HG03565 (cell line): Measurements from ENCODE around the gene BAAT.

Experiments
- ATAC-seq: cut with Tn5 transposase; IDR thresholded peaks from one replicate; pipeline ENCODE4 v1.9.1; 2021; ENCODE audit warnings: mild to moderate bottlenecking, moderate library complexity; ENCODE audit not compliant: unreplicated experiment

BAAT gene

GRCh38 chr9:101324245-101324804, 60.5 kb downstream of the BAAT start:
- no peak for ATAC-seq

GRCh38 chr9:101323129-101323528, 61.7 kb downstream of the BAAT start:
- no peak for ATAC-seq

GRCh38 chr9:101317735-101318134, 67.1 kb downstream of the BAAT start:
- no peak for ATAC-seq

DNA sequence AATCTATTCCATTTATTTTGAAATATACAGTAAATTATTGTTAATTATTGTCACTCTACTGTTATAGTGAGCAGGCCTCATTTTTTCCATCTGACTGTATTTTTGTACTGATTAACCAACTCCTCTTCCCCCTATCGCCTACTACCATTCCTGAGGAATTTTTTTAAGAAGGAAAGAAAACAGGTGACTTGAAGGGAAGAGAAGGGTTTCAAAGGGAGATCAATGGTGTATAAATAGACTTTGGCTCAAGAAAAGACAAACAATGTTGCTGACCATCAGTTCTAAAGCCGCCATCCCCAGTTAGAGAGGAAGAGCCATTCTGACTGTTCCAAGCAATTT, 69.7 kb downstream of the BAAT start:
- ATAC-seq: no peak

GRCh38 chr9:101312661-101313060, 72.1 kb downstream of the BAAT start:
- ATAC-seq: no peak

- peak; percentile 92 for ATAC-seq
Observed at GRCh38 chr9:101311758-101312420, 72.9 kb downstream of the BAAT start.

DNA sequence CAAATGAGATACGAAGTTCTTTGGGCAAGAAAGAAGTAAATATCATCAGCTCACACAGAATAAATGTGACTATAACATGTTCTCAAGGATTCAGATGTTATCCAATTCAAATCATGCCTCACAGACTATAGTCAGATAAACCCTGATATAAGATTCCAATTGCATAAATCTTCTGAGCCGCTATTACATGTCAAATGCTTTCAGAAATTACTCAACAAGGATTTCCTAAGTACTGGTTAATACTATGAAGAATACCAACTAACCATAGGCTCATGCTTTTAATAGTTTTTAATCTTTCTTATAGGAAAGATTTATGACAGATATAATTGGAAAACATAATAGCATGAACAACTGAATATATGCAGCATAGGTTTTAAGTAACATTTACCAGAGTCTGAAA, 73.6 kb downstream of the BAAT start:
- no peak for ATAC-seq
